GM21381 (cell line): ENCODE data around the gene IQCE.
"Not testable (repeated sequence)": the region's sequence is repeated elsewhere in the genome, so short reads cannot be mapped to it uniquely, and the experiment has no call there.

ENCODE experiments used
- ATAC-seq: cut with Tn5 transposase; IDR thresholded peaks from one replicate; pipeline ENCODE4 v1.9.1; 2021; ENCODE audit warnings: mild to moderate bottlenecking, moderate library complexity; ENCODE audit not compliant: unreplicated experiment

The IQCE gene

DNA sequence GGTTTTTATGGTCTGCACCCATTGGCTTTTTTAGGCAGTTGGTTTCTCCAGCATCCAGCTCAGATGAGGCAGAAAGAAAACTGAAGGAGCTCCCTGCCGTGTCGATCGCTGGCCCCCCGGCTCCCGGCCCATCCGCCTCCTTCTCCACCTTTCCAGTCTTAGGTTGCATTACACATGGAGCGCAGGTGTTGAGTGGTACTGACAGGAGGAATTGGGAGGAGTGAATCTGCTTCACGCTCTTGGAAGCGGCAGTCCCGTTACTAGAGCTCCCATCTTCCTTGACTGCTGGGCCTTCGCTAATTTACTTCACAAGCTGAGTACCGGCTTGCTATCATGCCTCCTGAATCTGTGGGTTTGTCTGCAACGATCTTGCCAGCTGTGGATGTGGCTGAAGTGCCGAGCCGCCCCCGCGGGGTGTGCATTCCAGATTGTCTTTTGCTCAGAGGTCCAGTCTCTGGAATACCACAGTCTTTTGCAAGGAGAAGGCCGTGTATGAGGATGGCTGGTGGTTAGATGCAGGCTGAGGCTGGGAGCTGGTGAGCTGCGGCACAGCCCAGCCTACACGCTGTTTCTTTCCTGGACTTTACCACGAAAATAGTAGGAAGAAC lies 17.1 kb downstream of the IQCE start:
- ATAC-seq: no peak

DNA sequence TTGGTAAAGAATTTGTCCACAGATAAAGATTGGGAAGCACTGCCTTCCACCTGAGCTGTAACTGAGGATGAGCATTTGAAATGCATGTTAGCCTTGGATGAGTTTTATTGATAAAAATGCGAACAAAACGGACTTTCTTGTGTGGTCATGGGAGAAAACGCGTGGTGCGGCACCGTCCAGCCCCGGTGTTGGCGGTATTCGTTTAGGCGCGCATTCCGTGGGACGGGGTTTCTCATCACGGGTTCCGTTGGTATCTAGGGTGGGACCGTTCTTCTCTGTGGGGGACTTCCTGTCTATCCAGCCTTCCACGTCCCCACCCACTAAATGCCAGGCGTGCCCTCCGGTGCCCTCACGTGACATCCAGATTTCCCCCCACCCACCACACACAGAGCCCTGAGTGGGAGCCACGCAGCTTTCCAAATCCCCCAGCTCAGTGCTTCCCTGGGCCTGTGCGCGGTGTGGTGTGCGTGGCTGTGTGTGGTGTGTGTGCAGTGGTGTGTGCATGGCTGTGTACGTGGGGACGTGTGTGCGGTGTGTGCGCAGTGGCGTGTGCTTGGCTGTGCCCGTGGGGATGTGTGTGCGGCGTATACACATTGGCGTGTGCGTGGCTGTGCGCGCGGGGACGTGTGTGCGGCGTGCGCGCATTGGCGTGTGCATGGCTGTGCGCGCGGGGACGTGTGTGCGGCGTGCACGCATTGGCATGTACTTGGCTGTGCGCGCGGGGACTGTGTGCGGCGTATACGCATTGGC lies 18.1 kb downstream of the IQCE start:
- no peak for ATAC-seq

DNA sequence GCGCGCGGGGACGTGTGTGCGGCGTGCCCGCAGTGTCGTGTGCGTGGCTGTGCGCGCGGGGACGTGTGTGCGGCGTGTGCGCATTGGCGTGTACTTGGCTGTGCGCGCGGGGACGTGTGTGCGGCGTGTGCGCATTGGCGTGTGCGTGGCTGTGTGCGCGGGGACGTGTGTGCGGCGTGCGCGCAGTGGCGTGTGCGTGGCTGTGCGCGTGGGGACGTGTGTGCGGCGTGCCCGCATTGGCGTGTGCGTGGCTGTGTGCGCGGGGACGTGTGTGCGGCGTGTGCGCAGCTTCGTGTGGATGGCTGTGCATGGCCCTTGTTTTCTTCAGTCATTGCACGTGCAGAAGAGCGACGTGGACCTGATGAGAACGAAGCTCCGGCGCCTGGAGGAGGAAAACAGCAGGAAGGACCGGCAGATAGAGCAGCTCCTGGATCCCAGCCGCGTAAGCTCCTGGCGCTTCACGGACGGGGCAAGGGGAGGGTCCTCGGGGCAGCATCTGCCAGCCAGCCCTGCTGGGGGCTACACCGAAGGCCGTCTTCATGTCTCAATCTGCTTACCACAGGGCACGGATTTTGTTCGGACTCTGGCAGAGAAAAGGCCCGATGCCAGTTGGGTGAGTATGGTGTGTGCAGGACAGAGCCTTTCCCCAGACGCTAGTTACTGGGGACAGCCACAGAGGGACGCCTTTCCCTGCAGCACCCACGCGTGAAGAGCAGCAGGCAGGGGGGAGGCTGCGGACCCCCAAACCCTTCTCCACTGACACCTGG lies 19.3 kb downstream of the IQCE start:
- no peak for ATAC-seq

DNA sequence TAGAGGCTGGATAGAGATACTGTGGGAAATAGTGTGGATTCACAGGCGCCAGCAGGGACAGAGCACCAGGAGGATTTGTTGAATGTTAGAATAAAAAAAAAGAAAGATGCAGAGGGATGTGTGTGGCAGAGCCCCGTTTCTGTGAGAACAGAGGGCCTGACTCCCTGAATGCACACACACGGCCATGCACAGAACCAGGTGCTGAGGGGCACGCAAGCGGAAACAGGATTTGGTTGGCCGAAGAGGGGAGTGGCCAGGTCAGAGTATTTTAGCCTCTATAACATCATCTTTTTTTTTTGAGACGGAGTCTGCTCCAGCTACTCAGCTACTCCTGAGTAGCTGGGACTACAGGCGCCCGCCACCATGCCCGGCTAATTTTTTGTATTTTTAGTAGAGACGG lies 21.9 kb downstream of the IQCE start:
- no peak for ATAC-seq

DNA sequence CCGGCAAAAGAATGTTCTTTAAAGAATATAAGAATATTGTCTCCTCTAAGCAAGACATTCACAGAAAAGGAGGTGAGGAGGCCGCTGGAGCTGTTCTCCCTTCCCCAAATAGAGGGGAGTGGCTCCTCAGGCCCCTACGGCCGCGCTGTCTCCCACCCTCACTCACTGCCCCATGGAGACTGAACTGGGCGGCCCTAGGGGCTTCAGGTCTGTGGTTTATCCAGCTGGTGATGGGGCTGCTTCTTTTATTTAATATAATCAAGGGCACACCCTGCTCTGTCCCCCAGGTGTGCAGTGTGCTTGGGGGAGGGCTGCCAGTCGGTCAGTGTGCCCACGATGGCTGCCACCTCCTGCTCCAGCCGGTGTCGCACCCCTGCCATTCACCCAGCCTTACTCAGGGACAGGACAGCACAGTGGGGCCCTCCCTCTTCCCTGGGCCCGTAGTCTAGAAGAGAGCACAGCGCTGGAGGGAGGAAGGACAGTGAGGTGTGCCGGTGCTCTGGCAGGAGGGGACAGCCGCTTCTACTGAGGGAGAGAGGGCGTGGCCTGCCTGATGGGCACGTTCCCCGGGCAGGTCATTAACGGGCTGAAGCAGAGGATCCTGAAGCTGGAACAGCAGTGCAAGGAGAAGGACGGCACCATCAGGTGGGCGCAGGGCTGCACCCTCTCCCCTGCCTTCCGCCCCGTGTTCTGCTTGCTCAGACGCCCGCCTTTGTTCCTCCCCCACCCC lies 23.4 kb downstream of the IQCE start:
- ATAC-seq: no peak

DNA sequence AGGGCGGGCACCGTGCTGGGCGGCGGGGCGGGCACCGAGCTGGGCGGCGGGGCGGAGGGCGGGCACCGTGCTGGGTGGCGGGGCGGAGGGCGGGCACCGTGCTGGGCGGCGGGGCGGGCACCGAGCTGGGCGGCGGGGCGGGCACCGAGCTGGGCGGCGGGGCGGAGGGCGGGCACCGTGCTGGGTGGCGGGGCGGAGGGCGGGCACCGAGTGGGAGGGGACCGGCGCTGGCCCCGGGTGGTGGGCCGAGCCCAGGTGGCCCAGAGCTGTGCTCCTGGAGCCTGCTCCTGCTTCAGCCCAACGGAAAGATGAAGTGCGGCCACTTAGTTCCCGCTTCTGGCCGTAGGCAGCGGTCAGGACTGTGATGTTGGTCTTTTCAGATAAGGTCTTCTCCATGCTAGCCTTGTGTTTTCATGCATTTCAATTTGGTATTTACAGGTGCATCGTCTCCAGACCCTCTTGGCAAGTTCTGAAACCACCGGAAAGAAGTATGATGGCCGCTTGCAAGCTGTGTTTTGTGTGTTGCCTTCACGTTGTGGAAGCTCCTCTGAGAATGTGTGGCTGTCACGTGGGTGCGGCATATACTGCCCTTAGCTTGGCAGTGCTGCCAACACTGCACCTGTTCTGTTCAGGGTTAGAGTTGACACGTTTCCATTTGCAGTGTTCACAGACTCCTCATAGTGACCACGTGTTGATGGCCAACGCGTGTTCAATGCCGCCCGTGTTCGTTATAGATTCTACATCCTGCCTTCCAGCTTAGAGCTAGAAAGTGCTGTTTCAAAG lies 25.2 kb downstream of the IQCE start:
- no peak for ATAC-seq

DNA sequence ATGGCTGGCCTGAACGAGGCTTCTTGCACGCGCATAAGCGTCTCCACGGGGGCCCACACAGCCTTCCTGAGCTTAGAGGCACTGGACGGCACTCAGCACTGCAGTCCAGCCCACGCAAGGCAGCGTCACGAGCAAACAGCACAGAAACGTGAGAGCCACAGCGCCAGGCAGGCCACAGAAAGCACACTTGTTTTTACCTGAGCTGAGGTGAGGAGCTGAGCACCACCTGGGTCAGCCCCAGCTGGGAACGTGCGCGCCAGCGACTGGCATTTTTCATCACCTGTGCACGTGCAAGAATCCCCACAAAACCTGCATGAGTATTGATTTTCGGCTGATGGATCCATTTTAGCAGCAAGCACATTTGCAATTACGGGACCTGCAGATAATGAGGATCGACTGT lies 26.7 kb downstream of the IQCE start:
- ATAC-seq: no peak

DNA sequence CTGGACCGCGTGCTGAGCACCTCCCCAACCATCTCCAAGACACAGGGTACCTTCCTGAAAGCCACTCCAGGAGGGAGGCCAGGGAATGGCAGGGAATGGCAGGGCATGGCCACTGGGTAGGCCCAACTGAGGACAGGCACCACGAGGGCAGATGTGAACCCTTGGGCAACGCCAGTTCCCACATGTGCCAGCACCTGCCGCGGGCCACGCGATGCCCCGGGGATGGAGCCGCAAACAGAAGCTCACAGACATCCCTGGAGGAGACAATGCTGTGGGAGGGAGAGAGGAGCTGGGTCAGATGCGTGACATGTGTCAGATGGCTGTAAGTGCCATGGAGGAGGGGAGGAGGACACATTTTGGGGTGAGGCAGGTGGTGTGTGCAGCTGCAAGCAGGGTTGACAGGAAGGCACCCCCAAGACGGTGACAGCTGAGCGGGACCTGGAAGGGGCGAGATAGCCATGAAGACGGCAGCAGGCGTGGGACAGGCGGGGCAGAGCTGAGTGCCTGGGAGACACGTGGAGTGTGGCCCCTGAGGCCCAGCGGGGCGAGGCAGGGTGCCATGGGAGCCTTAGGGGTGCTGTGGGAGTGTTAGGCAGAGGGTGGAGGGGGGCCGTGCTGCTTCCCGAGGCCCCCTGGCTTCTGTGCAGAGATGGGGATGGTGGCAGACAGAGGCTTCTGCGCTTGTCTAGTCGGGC lies 27.7 kb downstream of the IQCE start:
- ATAC-seq: no peak

DNA sequence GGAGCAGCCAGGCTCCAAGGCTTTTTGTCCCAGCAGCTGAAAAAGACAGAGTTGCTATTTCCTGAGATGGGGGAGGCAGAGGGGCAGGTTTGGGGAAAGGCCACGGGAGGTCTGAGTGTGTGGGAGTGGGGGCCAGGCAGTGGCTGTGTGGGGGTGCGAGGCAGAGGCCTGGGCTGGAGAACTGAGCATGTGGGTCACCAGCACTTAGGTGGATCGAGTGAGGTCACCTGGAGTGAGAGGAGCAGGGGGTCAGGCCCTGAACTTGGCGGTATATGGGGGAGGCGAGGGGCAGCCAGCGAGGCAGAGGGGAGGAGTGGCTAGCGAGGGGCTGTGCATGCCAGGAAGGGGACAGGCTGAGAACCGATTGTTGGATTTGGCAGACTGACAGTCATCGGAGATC lies 28.4 kb downstream of the IQCE start:
- no peak for ATAC-seq

DNA sequence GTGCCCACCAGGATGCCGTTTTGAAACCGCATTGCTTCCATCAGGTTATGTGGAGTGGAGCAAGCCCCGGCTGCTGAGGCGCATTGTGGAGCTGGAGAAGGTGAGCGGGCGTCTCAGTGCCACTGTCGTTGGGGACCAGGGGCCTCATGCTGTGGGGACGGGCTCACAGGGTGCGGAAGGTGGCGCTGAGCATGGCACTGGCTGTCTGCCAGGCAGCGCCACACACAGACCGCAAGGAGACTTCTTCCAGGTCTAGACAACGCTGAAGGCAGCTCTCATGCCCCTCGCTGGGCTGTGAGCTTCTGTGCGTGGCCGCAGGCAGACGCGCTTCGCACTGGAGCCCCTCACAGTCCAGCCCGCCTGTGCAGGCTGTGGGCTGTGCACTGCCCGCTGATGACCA lies 29.0 kb downstream of the IQCE start:
- ATAC-seq: no peak

DNA sequence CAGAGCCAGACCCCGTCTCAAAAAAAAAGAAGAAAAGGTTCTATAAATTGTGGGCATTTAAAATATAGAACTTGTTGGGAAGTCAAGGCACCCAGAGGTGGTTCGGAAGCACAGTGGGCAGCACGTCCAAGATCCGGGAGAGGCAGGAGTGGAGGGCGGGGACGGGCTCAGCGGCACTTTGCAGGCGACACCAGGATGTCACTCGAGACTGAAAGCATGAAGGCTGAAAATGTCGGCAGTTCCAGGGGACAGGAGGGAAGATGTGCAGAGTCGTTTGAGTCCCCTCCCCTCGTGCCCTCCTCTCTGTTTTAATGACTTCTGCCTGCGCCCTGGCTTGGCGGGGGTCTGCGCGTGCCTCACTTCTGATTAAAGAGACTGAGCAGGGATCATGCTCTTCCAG lies 30.6 kb downstream of the IQCE start:
- no peak for ATAC-seq

DNA sequence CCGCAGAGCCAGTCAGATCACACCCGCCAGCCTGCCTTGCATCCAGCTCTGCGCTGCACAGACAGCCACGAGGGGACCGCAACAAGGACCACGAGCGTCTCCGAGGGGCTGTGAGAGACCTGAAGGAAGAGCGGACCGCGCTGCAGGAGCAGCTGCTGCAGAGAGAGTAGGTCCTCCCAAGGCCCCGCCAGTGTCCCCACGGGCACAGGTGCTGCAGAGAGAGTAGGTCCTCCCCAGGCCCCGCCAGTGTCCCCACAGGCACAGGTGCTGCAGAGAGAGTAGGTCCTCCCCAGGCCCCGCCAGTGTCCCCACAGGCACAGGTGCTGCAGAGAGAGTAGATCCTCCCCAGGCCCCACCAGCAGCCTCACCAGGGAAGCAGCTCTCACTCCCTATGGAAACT lies 31.2 kb downstream of the IQCE start:
- ATAC-seq: not testable (repeated sequence)

DNA sequence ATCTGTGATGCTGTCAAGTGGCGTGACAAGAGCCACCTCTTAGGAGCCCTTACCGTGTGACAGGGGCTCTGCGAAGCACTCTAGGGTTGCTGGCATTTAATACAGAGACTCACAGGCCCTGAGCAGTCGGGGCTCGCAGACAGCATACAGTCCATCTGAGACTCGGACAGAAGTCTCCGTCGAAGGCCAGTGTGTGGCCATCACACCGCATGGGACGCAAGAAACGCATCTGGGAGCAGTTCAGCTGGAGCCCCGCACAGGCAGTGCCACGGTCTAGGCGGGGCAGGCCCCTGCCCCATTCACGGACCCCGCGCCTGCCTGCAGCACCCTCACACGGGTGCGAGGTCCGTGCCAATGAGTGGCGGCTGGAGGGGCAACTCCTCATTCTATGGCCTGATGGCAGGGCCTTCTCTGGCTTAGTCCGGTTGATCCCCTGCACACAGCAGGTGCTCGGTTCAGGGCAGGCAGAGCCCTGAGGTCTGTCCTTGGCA lies 33.6 kb downstream of the IQCE start:
- ATAC-seq: no peak

DNA sequence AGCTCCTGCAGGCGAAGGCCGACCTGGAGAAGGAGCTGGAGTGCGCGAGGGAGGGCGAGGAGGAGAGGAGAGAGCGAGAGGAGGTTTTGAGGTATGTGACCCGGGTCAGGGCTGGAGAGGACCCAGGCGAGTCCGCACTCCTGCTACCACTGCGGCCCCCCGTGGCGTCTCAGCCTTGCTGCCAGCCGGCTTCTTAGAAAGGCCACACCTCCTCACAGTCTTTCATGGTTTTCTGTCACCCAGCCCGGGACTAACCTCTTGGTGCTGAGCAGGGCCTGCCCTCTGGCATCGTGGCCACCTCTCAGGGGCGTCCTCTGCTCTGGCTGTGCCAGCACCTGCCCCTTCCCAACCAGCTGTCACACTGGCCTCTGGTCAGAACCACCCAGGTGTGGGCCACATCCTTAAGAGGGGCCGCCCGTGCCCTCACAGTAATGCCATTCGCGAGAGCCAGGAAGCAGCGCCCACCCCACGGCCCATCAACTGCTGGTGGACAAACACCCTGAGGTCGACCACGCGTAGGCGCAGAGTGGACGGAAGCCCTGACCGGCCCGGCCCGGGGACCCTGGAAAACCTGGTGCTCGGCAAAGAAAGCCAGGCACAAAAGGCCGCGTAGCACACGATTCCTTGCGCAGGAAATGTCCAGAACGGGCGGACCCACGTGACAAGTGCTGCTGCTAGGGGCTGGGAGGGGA lies 34.4 kb downstream of the IQCE start:
- no peak for ATAC-seq

DNA sequence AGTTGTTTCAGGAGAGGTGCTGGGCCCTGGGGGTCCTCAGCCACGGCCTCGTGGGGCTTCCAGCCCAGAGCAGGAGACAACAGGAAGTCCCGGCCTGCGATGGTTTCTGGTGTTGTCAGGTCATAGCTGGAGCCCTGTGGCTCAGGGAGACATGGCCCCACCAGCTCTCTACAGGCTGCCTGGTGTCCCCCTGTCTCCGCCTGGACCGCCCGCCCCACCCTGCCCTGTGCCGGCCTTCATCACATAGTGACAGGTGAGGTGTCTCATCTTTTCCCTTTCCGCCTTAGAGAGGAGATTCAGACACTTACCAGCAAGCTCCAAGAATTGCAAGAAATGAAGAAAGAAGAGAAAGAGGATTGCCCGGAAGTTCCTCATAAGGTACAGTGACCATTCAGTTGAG lies 35.8 kb downstream of the IQCE start:
- ATAC-seq: no peak

DNA sequence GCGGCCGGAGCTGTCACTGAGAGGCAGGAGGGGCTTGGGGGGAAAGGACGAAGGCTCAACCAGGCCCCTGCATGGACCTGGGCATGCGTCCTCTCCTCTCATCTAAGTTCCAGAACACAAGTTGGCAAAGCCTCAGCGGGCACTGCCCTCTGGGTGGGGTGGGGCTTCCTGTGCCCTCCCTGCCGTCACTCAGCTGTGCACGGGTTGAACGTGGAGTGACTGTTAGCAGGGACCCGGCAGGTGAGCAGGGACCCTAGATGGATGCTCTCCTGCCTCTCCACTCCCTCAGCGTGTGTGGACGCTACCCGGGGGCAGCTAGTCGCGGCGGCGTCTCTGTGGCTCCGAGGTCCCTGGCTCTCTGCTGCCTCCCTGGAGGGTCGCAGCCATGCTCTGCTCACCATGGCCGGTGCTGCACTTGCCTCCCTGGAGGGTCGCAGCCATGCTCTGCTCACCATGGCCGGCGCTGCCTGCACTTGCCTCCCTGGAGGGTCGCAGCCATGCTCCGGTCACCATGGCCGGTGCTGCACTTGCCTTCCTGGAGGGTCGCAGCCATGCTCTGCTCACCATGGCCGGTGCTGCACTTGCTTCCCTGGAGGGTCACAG lies 36.6 kb downstream of the IQCE start:
- no peak for ATAC-seq

DNA sequence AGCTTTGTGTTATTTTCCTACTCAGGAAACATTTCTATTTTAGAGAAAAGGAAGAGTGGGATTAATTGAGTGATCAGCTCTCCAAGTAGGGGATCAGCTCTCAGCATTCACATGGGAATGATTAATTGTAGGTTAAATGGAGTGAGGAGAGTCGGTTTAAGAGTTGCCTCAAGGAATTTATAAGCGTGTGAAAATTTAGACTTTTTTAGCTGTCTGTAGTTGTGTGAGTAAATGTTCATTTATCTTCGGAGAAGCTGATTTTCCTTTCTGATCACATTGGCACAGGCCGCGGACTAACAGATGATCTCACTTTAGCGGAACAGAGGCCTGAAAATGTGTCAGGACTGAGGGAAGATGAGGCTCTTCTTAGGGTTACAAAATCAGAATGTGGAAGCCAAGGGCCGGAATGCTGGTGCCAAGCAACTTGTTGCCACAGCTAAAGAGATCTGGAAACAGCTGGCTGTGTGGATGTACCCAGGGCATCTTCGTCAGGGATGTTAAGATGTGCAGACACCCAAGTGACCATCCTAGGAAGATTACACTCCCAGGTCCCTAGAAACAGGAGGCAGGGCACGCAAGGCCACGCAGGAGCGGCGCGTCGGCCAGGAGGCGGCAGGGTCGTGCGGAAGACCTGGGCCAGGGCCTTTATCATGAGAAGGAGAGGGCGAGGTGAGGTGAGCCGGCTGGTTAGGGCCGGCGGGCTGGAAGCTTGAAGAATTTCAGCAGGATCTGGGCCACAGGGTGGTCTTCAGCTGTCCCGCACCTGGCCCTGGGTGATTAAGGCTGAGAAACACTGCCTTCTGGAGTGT lies 37.9 kb downstream of the IQCE start:
- no peak for ATAC-seq

DNA sequence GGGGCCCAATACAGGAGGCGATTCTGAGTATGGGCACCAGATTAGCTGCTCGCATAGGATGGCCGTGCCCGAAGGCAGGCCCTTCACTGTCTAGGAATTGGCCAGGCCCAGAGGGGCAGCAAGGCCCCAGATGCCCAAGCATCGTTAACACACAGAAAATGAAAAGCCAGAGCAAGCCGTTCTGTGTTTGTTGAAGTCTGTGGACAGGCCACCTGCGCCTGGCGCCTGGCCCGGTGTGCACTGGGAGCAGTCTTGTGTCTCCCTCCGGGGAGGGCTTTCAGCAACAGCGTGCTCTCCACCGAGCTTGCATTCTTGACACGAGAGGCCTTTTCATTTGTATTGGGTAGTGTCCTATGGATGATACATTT lies 38.5 kb downstream of the IQCE start:
- ATAC-seq: no peak
